ENCODE data around the gene RNASE7. TPM values are rescaled to one million over a fixed set of nuclear protein-coding genes. Genes with fewer than 3 reads are reported as not detected.
A peak's percentile ranks its signal among the peaks of the same experiment; 100 is the strongest.
"Not testable (repeated sequence)": the region's sequence is repeated elsewhere in the genome, so short reads cannot be mapped to it uniquely, and the experiment has no call there.

The RNASE7 gene
- total and polyA plus RNA-seq, 9 donors, result not detected

DNA sequence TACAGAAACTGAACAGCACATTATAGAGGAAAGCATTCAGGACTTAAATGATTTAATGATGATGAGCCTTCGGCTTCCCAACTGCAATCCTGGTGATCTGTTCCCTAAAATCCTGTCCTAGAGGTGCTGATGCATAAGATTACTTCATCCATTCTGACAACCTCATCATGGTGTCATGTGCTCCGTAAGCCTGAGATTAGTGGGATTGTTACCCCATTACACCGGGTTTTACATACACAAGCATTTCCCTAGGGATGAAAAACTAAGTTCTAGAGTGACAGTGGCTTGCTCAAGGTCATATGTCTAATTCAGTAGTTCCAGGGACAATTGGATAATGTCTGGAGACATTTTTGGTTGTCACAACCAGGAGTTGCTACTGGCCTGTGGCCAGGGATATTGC lies 5.0 kb upstream of the RNASE7 start:
- no peaks in the 10 kb centered on the region for H3K9me3 ChIP-seq
- H3K27me3 ChIP-seq, result no peaks in the 10 kb centered on the region
- H3K27ac ChIP-seq, result no peak overlapping the region
- H3K4me1 ChIP-seq (ENCODE audit: insufficient read depth), result peaks cover 23% of the 10 kb centered on the region
- DNase-seq, result no peak
- no peaks in the 10 kb centered on the region for H3K36me3 ChIP-seq
- WGBS, 3 donors, result 79 to 86% (median 81%) methylated on average over 3 of the region's 3 CpGs
- intact Hi-C loops (cut with DNase I), result no loop called here
- TF ChIP-seq, protein P1, sequence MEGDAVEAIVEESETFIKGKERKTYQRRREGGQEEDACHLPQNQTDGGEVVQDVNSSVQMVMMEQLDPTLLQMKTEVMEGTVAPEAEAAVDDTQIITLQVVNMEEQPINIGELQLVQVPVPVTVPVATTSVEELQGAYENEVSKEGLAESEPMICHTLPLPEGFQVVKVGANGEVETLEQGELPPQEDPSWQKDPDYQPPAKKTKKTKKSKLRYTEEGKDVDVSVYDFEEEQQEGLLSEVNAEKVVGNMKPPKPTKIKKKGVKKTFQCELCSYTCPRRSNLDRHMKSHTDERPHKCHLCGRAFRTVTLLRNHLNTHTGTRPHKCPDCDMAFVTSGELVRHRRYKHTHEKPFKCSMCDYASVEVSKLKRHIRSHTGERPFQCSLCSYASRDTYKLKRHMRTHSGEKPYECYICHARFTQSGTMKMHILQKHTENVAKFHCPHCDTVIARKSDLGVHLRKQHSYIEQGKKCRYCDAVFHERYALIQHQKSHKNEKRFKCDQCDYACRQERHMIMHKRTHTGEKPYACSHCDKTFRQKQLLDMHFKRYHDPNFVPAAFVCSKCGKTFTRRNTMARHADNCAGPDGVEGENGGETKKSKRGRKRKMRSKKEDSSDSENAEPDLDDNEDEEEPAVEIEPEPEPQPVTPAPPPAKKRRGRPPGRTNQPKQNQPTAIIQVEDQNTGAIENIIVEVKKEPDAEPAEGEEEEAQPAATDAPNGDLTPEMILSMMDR (IDR thresholded peaks at IDR 0.05), result no peak
- no peak for TF ChIP-seq EP300 (IDR thresholded peaks at IDR 0.05)
- TF ChIP-seq POLR2A (IDR thresholded peaks at IDR 0.05), result no peak
- no peak overlapping the region for H3K4me3 ChIP-seq

DNA sequence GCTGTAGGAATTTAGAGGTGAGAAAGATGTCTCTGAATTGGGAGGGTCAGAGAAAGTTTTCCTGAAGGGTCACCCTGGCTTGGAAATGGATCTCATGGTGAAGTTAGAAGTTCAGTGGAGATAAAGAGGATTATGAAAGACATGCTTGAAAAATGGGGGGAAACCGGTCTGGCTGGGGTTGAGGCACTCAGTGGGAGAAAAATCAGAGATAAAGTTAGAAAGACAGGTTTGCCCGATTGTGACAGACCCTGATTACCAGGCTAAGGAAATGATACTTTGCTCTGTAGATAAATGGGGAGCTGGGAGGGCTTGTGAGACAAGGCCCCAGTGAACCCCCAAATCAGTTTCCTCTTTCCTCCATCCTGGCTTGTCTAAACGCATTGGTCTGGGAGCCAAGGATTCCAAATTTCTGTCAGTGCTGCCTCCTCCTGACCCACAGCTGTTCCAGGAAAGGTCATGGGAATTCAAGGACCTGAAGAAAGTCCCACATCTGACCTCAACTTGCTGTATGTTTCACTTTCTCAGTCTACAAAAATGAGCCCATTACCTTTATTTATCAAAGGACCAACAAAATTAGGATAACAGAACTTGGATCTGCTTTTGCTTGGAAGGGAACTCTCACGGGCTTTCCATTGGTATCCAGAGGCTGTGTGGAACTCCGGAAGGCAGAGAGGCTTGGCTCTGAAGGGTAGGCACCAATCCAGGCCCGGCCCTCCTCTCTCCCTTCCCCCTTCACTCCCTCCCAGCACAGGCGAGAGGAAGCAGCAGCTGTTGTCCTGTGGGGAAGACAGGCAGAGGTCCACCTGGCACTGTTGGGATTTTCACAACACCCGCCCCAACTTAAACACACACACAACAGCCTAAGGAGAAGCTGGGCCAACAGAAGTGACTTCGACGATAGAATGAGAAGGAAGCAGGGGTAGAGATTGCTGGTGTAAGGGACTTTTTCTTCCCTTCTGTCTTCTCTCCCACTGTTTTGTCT lies 3.4 kb upstream of the RNASE7 start:
- no peaks in the 10 kb centered on the region for H3K9me3 ChIP-seq
- 4 to 6% (median 5%) methylated on average over 10 of the region's 10 CpGs for WGBS, 3 donors
- peak overlapping the region; percentile 25 to 55 for H3K27ac ChIP-seq
- no peaks in the 10 kb centered on the region for H3K27me3 ChIP-seq
- H3K4me3 ChIP-seq, result no peak overlapping the region
- H3K4me1 ChIP-seq (ENCODE audit: insufficient read depth), result peaks cover 19% of the 10 kb centered on the region
- DNase-seq, result peak; percentile 88 to 93 (median 91)
- intact Hi-C loops (cut with DNase I), result loop anchor here in 2 of 4 donors (2.0 kb wide), 2 partner anchors 16 to 24 kb away; no protein-coding TSS in a partner anchor
- no peak for TF ChIP-seq POLR2A (IDR thresholded peaks at IDR 0.05)
- no peak for TF ChIP-seq EP300 (IDR thresholded peaks at IDR 0.05)
- H3K36me3 ChIP-seq, result no peaks in the 10 kb centered on the region

DNA sequence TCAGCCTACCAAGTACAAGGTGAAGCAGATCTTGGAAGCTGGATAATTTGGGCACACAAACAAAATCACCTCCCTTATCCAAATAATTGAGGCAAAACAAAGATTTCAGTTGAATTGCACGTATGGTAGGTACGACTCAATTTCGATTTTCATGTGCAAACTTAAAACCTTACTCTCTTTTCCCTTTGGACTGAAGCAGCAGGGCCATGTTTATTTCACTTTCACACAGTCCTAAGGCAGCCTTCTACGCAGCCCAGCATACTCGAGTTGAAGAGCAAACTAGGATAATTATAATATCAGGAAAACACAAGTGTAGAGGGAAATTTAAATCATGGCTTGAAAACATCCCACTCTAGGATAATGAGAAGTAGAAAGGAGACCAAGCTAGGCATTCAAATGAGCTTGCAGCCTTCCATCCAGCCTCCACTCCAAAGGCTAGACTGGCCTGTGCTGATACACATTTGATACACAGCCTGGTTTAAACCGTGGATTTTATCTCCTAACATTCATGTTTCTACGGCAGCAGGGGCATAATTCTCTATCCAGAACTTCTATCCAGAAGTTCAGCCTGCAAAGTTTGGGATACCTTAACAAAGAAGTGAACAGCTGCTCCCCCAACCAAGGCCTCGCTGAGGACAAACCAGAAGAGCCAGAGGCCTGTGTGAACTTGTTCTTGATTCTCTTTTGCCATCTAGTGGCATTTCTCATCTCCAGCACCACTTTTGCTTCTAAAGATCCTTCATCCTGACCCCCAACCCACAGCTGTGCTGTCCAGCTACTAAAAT lies 2.4 kb upstream of the RNASE7 start:
- intact Hi-C loops (cut with DNase I), result loop anchor here (1.0 to 10.0 kb wide), 4 partner anchors 17 to 45 kb away; partner anchors contain the start of gene SLC39A2 (in 1 of the 4)
- H3K4me1 ChIP-seq (ENCODE audit: insufficient read depth), result peaks cover 13% of the 10 kb centered on the region
- peak overlapping the region; percentile 27 to 55 for H3K27ac ChIP-seq
- no peaks in the 10 kb centered on the region for H3K27me3 ChIP-seq
- no peaks in the 10 kb centered on the region for H3K36me3 ChIP-seq
- TF ChIP-seq EP300 (IDR thresholded peaks at IDR 0.05) (no peak), POLR2A (IDR thresholded peaks at IDR 0.05) (no peak)
- TF ChIP-seq, protein P1 (IDR thresholded peaks at IDR 0.05), result peak; percentile 38 to 83 (median 76)
- DNase-seq, result peak; percentile 59 to 70 (median 62)
- H3K9me3 ChIP-seq, result no peaks in the 10 kb centered on the region
- H3K4me3 ChIP-seq, result no peak overlapping the region
- 17 to 25% (median 21%) methylated on average over 8 of the region's 8 CpGs for WGBS, 3 donors

DNA sequence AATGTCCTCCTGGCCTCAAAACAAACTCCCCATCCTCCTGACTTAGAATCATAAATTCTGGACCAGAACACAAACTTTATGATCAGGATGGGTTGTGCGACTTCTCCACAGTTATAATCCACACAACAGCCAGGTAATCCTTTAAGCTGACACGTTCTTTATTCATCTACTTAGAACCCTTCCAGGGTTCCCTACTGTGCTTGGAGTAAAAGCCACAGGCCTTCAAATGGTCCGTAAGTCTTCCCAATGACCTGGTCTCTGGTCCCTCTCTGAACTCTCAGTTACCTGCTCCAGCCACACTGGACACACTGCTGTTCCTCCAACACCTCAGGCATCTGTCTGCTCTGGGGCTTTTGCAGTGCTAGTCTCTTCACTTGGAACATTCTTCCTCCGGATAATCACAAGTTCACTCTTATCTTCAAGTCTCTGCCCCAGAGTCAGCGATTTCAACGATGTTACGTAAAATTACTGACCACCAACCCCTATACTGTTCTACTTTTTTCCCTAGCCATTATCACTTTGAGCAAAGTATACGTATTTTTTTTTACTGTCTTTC lies 1.7 kb upstream of the RNASE7 start:
- H3K27me3 ChIP-seq, result no peaks in the 10 kb centered on the region
- no peak for DNase-seq
- H3K4me3 ChIP-seq, result no peak overlapping the region
- H3K36me3 ChIP-seq, result no peaks in the 10 kb centered on the region
- intact Hi-C loops (cut with DNase I), result loop anchor here in 3 of 4 donors (1.0 to 10.0 kb wide), 3 partner anchors 25 to 46 kb away; partner anchors contain the start of gene SLC39A2 (in 1 of the 3)
- WGBS, 3 donors, result 56 to 62% (median 57%) methylated on average over 8 of the region's 8 CpGs
- peaks cover 8% of the 10 kb centered on the region for H3K4me1 ChIP-seq (ENCODE audit: insufficient read depth)
- H3K9me3 ChIP-seq, result no peaks in the 10 kb centered on the region
- TF ChIP-seq, protein P1 (IDR thresholded peaks at IDR 0.05), result peak in 1 of 3 donors; percentile 3
- TF ChIP-seq EP300 (IDR thresholded peaks at IDR 0.05) (no peak), POLR2A (IDR thresholded peaks at IDR 0.05) (no peak)
- H3K27ac ChIP-seq, result peak overlapping the region in 1 of 2 donors; percentile 55

DNA sequence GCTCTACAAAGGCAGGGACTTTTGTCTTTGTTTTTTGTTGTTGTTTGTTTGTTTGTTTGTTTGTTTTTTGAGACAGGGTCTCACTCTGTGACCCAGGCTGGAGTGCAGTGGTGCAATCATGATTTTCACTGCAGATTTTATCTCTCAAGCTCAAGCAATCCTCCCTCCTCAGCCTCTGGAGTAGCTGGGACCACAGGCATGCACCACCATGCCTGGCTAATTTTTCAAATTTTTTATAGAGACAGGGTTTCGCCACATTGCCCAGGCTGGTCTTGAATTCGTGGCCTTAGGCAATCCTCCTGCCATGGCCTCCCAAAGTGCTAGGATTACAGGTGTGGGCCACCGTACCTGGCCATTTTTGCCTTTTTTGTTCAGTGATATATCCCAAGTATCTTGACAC lies 1.2 kb upstream of the RNASE7 start:
- not testable (repeated sequence) for H3K27ac ChIP-seq; H3K27me3 ChIP-seq; H3K4me1 ChIP-seq (ENCODE audit: insufficient read depth); H3K4me3 ChIP-seq; H3K36me3 ChIP-seq; H3K9me3 ChIP-seq; DNase-seq
- intact Hi-C loops (cut with DNase I), result loop anchor here in 3 of 4 donors (1.0 to 10.0 kb wide), 3 partner anchors 26 to 46 kb away; partner anchors contain the start of gene SLC39A2 (in 1 of the 3)
- WGBS, 3 donors, result 80 to 90% (median 84%) methylated on average over 3 of the region's 3 CpGs
